Bronchial epithelial cell (primary cell): ENCODE measurements around the gene KHDC4. TPM values are rescaled to one million over a fixed set of nuclear protein-coding genes. Genes with fewer than 3 reads are reported as not detected.
"Not testable (repeated sequence)": the region's sequence is repeated elsewhere in the genome, so short reads cannot be mapped to it uniquely, and the experiment has no call there.

Experiments
- DNase-seq: peaks from one replicate; pipeline ENCODE4 v3.0.0-alpha.2; 2010; ENCODE audit warnings: low read depth
- FAIRE-seq: peaks from 2 replicates; lab custom pipeline; 2011; peaks lifted over from hg19 to GRCh38; lab: Jason Lieb, UNC
- H3K27me3 ChIP-seq: 2 replicates; pipeline ENCODE4 v1.5.1; 2011; ENCODE audit warnings: low read length; ENCODE audit not compliant: control insufficient read depth, insufficient read depth
- H3K36me3 ChIP-seq: 2 replicates; pipeline ENCODE4 v1.5.1; 2011; ENCODE audit warnings: low read length; ENCODE audit not compliant: control insufficient read depth, insufficient read depth
- H3K4me3 ChIP-seq: 2 replicates; pipeline ENCODE4 v1.5.1; 2011; ENCODE audit warnings: mild to moderate bottlenecking, low read depth, low read length, control low read depth
- total RNA-seq: library from RNA; depleted of rRNA; stranded (reverse); fragments of >200 nt; gene quantifications from 2 replicates; pipeline ENCODE4 v1.2.1, GENCODE V29; 2014
- TF ChIP-seq, protein P1 (sequence below): IDR thresholded peaks from 2 replicates; pipeline ENCODE4 v1.5.1; 2011; ENCODE audit warnings: mild to moderate bottlenecking, moderate library complexity, low read length, control low read depth, inconsistent platforms; ENCODE audit not compliant: insufficient read depth, severe bottlenecking

Gene KHDC4
- total RNA-seq, 1 donor from 2014 or later, result 20.3 TPM

DNA sequence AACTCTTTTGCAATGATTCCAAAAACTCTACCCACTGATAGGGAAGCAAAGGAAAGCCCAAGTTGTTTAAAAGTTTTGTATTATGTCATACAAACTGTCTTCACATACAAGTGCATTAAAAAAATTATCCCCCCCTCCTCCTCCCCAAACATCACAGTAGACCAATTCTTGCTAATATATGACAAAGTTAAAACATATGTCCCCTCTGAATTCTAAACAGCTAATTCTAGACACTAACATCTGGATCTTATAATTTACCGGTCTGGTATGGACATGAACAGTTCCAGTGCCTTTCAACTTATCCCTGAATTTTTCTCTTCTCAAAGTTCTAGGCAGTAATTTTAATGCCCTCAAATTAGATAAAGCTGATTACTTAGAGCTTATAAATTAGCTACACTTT lies 36.5 kb downstream of the KHDC4 start:
- Histone ChIP-seq H3K4me3 (no peak overlapping the region), H3K27me3 (no peaks in the 10 kb centered on the region), H3K36me3 (peaks cover 13% of the 10 kb centered on the region)
- FAIRE-seq (no peak), DNase-seq (no peak)
- TF ChIP-seq, protein P1, sequence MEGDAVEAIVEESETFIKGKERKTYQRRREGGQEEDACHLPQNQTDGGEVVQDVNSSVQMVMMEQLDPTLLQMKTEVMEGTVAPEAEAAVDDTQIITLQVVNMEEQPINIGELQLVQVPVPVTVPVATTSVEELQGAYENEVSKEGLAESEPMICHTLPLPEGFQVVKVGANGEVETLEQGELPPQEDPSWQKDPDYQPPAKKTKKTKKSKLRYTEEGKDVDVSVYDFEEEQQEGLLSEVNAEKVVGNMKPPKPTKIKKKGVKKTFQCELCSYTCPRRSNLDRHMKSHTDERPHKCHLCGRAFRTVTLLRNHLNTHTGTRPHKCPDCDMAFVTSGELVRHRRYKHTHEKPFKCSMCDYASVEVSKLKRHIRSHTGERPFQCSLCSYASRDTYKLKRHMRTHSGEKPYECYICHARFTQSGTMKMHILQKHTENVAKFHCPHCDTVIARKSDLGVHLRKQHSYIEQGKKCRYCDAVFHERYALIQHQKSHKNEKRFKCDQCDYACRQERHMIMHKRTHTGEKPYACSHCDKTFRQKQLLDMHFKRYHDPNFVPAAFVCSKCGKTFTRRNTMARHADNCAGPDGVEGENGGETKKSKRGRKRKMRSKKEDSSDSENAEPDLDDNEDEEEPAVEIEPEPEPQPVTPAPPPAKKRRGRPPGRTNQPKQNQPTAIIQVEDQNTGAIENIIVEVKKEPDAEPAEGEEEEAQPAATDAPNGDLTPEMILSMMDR, result no peak

DNA sequence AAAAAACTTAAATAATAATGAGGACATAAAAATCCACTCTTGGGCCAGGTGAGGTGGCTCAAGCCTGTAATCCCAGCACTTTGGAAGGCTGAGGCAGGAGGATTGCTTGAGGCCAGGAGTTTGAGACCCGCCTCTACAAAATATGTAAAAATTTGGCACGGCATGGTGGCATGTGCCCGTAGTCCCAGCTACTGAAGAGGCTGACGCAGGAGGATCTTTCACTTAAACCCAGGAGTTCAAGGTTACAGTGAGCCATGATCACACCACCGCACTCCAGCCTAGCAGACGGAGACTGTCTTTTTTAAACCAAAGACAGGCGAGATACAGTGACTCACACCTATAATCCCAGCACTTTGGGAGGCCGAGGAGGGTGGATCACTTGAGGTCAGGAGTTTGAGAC lies 37.7 kb downstream of the KHDC4 start:
- not testable (repeated sequence) for DNase-seq, H3K27me3 ChIP-seq, H3K4me3 ChIP-seq, FAIRE-seq
- H3K36me3 ChIP-seq, result peaks cover 12% of the 10 kb centered on the region

DNA sequence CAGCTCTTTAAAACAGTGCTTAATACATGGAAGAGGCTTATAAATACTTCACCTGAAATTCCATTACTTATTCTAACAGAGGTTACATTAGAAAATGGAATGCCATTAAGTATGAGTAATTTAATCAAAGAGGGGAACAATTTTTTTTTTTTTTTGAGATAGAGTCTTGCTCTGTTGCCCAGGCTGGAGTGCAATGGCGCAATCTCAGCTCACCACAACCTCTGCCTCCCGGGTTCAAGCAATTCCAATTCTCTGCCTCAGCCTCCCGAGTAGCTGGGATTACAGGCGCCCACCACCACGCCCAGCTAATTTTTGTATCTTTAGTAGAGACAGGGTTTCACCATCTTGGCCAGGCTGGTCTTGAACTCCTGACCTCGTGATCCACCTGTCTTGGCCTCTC lies 38.6 kb downstream of the KHDC4 start:
- H3K36me3 ChIP-seq, H3K4me3 ChIP-seq, FAIRE-seq, DNase-seq, H3K27me3 ChIP-seq: not testable (repeated sequence)

DNA sequence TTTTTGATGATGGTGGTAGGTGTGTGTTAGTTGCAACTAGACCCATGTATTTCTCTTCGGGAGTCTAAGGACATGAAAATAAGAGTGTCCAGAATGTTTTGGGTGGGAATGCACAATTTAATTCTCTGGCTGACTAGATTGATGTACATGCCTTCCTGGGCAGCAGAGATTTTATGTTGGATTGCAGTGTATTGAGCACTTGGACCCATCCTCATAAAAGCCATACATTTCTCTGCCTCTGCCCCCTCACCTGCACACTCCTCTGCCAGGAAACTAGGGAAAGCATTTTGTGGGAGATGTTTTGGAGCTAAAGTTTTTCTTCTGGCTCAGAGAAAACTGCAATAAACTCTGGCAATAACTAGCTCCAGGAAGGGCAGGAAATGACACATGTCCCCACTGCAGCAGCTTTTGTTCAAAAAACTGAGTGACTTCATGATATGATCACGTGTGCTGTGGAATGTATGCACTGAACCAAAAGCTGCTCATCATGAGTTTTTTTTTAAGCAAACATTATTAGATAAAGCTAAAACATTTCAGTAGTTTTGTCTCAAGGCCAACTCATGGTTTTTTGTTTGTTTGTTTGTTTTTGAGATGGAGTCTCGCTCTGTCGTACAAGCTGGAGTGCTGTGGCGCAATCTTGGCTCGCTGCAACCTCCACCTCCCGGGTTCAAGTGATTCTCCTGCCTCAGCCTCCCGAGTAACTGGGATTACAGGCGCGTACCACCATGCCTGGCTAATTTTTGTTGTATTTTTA lies 40.6 kb downstream of the KHDC4 start:
- Histone ChIP-seq H3K36me3 (no peaks in the 10 kb centered on the region), H3K4me3 (no peak overlapping the region), H3K27me3 (no peaks in the 10 kb centered on the region)
- TF ChIP-seq, protein P1, result no peak
- FAIRE-seq (no peak), DNase-seq (peak; percentile 91)

DNA sequence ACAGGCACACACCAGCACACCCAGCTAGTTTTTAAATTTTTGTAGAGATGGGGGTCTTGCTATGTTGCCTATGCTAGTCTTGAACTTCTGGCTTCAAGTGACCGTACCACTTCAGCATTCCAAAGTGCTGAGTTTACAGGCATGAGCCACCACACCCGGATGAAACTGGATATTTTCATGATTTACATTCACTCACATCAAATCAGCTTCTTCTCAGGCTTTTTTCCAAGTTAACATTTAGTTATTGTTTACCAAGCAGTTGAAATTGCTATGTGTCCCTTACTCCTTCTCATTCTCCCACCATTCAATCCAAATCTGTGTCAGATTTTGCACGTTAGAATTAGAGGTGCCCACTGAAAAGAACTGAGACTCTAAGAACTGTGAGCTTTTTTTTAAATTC lies 41.4 kb downstream of the KHDC4 start:
- peak; percentile 75 for DNase-seq
- no peaks in the 10 kb centered on the region for H3K27me3 ChIP-seq
- no peak for FAIRE-seq
- TF ChIP-seq, protein P1, result no peak
- no peak overlapping the region for H3K4me3 ChIP-seq
- H3K36me3 ChIP-seq, result no peaks in the 10 kb centered on the region

DNA sequence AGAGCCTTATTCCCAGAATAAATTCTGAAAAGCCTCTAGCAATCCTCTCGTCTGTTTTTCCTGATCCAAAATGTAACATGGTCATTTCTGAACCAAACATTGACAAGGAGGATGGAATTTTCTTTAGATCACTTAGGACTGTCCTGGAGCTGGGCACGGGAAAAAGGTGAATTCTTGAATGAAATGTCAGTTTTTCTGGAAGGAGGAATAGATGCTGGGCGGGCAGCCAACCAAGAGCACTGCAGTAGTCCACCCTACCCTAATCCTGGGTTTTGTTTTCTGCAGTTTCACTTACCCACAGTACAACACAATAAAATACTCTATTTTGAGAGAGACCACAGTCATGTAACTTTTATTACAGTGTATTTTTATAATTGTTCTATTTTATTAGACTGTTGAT lies 44.0 kb downstream of the KHDC4 start:
- FAIRE-seq (no peak), DNase-seq (no peak)
- TF ChIP-seq, protein P1, result no peak
- no peaks in the 10 kb centered on the region for H3K36me3 ChIP-seq
- no peaks in the 10 kb centered on the region for H3K27me3 ChIP-seq
- H3K4me3 ChIP-seq, result no peak overlapping the region

DNA sequence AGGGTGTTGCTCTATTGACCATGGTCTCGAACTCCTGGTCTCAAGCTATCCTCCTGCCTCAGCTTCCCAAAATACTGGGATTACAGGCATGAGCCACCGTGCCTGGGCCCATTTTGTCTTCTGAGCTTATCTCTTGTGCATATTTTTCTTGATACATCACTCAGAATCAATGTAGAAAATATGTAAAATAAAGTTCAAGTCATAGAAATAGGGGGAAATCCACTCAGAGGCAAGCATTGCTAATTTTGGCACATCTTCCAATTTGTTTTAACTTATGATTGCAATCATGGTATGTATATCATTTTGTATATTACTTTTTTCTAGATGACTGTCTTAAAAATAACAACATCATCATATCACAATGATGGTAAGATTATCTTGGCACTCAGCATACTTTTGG lies 44.6 kb downstream of the KHDC4 start:
- DNase-seq (peak; percentile 4), FAIRE-seq (no peak)
- H3K36me3 ChIP-seq, result no peaks in the 10 kb centered on the region
- no peak overlapping the region for H3K4me3 ChIP-seq
- TF ChIP-seq, protein P1, result no peak
- H3K27me3 ChIP-seq, result no peaks in the 10 kb centered on the region
